Thyroid gland (tissue), 4 donors: ENCODE results near the gene MET.

Experiments used
- POLR2A ChIP-seq, 2 donors: fragments of 450-650 bp; IDR thresholded peaks; one replicate each; pipeline ENCODE4 v1.6.1; 2017; ENCODE audit warnings: antibody characterized with exemption in 2 of 2, mild to moderate bottlenecking in 2 of 2, moderate library complexity in 1 of 2
- TF ChIP-seq, protein P1 (sequence below), 6 experiments: fragments of 200-600 bp in 3 of 6; fragments of 450-650 bp in 3 of 6; sonication (generic) in 3 of 6; IDR thresholded peaks; one replicate each; pipeline ENCODE4 v1.5.1; 2016 to 2019; ENCODE audit warnings: antibody characterized with exemption in 6 of 6, mild to moderate bottlenecking in 2 of 6, inconsistent platforms in 1 of 6, moderate library complexity in 1 of 6

DNA sequence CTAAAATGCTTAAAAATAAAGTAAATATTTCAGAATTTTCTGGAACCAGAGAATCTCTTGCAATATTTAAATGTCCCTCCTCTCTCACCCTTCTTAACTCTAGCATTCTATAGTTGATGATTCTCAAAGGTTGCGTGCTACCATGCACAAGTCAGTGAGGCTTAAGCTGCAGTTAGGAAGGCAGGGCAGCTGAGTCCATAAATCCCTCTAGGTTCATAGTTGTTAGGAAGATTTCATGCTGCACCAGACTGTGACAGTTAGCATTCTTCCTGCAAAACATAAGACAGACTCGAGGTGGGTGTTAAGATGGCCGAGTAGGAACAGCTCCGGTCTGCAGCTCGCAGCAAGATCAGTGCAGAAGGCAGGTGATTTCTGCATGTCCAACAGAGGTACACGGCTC, 70.6 kb downstream of the MET start:
- TF ChIP-seq, protein P1, sequence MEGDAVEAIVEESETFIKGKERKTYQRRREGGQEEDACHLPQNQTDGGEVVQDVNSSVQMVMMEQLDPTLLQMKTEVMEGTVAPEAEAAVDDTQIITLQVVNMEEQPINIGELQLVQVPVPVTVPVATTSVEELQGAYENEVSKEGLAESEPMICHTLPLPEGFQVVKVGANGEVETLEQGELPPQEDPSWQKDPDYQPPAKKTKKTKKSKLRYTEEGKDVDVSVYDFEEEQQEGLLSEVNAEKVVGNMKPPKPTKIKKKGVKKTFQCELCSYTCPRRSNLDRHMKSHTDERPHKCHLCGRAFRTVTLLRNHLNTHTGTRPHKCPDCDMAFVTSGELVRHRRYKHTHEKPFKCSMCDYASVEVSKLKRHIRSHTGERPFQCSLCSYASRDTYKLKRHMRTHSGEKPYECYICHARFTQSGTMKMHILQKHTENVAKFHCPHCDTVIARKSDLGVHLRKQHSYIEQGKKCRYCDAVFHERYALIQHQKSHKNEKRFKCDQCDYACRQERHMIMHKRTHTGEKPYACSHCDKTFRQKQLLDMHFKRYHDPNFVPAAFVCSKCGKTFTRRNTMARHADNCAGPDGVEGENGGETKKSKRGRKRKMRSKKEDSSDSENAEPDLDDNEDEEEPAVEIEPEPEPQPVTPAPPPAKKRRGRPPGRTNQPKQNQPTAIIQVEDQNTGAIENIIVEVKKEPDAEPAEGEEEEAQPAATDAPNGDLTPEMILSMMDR (IDR thresholded peaks at IDR 0.05), result no peak
- no peak for TF ChIP-seq POLR2A (IDR thresholded peaks at IDR 0.05)
